Stimulated activated CD4-positive, alpha-beta T cell treated with anti-CD3 and anti-CD28 coated beads, Interleukin-1b, Interleukin-23, amount 100 ng/mL, for 48 hours (primary cell): Measurements from ENCODE around the gene CSF1.

Experiments
- DNase-seq: peaks from one replicate; pipeline ENCODE4 v3.0.0-alpha.2; 2020

CSF1 gene

DNA sequence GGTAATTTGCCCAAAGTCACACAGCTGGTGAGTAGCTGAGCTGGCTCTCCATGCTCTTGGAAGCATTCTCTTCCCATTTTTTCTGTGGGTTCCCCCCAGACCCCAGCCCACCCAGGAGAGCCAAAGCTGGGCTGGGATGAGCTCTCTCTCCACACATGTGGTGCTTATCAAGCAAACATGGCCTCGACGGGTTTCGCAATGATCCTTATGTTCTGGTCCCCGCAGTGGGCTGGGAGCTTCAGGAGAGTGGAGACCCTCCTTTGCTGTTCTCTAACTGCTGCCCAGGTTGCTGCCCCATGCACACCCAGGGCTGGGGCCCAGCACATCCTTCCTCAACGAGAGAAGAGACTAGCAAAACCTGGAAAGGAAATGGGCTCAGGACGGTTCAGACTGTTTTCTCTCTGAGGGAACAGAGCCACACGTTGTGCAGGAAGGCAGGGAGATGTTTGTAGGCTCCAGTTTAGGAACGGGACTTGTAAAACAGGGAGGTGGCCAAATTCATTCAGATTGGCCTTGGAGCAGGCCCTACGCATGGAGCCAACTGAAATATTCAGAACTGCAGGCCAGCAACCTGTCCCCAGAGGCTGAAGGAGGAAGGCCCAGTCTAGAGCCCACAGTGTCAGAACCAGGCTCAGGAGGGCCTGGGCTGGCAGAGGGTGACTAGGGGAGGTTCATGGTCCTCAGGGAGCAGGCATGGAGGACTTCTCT, 27.2 kb upstream of the CSF1 start:
- no peak for DNase-seq

- DNase-seq: no peak
These were observed 26.3 kb upstream of the CSF1 start for GRCh38 chr1:109884242-109884891.

GRCh38 chr1:109885589-109885988, 25.1 kb upstream of the CSF1 start:
- no peak for DNase-seq

DNA sequence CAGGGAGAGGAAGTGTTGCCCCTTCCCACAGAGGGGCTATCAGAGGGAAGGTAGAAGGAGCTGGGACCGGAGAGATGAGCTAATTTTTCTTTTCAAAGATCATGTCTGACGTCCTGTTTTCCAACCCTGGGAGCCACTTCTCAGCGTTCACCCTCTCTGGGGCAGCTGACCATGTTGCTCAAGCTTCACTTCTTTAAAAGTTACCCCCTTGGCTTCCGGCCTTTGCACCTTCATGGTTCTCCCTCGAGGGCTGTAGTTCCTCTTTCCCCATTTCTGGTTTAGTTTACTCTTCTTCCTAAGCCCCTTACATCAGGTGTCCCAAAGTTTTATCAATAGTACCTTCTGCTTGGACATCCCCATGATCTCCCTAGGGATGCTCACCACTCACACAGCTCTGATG, 23.8 kb upstream of the CSF1 start:
- DNase-seq: no peak

DNA sequence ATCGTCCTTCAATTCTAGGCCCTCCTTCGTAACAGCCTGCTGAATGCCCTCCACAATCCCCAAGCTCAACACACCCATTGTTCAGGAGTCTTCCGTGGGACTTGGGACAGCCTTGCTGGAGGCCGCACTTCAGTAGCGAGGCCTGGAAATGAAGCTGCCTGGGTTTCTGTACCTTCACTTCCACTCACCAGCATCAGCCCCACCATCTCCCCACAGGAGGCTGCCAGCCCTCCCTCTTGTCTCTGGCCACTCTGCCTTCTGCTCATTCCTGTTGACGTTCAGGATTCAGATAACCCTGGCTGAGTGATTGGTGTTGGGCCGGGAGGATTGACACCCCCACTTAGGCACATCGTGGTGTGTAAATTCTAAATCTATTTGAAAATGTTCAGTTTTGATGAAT, 23.4 kb upstream of the CSF1 start:
- DNase-seq: no peak

- no peak for DNase-seq
These were observed 22.8 kb upstream of the CSF1 start for GRCh38 chr1:109887884-109888283.

DNA sequence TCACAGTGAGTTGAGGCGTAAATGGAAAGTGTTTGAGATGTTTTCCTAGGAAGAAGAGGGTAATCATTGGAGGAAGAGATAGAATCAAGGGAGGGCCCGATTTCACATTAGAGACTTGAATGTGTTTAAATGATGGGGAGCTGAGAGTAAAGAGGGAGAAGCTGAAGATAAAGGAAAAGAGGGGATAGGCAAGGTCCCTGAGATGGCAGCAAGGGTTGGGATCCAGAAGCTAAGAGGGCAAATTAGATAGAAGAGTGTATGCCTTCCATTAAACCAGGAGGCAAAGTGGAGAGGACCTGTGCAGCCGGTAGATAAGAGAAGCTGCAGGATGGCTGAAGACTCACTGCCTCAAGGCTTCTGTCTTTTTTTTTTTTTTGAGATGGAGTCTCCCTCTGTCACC, 21.6 kb upstream of the CSF1 start:
- DNase-seq: no peak

DNA sequence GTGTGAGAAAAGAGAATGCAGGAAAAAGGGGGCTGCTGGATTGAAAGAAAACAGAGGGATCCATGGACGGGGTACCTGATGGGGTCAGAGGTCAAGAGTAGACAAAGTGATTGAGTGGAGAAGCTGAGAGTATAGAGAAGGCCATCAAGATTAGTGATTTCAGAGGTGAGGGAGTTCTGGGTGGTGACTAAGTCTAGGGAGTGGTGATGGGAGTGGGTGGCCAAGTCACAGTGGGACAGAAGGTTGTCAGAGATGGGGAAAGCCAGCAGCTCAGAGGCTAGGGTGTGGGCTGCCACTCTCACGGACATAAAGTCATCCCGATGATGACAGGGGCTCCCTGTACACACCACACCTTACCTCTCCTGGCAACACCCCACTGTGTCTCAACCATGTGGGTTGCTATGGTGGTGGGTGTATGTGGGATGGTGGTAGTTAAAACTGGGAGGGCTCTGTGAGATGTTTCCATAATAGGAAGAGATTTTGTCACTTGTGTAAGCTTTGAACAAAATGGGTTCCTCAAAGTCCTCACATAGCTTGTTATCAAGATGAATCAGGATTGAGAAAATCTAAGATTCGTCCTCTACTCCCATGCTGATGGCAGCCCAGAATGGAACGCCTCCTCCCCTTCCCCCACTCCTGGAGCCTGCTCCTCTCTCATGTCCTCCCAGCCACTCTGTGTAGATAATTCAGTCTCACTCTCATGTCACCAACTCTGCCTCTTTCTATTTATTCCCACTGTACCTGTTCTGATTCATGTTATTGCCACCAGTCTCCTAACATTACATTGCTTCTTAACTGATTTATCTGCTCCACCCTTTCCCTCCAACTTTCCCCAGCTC, 20.3 kb upstream of the CSF1 start:
- peak; percentile 81 for DNase-seq

DNA sequence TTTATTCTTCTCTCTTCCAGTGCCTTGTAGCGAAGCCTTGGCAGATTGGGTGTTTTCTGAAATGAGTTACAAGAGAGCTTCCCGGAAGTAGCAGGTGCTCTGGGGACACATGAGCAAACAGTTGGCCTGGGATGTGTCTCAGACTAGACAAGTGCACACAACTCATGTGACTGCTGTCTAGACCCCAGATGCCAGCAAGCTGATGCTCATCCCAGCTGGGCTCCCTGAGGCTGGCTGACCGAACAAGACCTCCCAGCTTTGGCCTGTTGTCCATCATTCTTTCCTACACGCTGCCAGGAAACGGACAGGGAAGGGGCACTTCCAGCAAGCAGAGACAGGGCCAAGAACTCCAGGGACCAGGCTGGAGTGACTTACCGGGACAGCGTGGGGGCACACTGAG, 18.7 kb upstream of the CSF1 start:
- DNase-seq: no peak

DNA sequence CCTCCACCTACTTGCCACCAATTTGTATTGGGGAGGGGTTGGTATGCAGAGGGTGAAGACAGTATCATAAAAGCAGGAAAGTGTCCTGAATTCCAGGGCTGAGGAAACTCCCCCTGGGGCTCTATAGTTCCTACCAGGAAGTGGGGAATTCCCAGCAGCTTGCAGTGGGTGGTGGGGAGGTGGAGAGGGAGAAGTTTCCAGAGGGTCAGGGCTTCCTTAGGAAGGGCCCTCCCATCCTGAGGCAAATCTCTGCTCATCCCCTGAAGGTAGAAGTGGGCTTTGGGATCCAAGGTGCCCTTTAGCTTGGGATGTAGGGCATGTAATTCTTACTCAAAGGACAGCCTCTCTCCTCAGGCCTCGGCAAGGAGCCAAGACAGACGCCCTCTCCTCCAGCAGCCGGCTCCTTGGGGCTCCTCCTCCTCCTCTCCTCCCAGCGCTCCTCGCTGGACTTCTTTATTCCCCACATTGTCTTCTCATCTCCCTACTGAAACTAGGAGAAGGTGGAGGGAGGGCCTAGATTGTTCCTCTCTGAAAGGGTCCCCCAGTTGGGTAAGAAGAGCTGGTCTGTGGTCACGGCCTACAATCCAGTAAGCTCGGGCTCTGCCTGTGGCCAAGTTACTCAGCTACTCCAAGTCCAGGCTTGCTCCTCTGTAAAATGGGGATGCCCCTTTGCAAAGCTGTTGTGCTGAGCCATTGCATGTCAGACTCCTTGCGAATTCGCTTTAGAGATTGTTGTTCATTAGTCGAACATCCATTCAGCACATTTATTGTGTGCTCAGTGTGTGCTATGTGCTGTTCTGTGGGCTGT, 17.9 kb upstream of the CSF1 start:
- no peak for DNase-seq

GRCh38 chr1:109893532-109894171, 17.0 kb upstream of the CSF1 start:
- no peak for DNase-seq

DNA sequence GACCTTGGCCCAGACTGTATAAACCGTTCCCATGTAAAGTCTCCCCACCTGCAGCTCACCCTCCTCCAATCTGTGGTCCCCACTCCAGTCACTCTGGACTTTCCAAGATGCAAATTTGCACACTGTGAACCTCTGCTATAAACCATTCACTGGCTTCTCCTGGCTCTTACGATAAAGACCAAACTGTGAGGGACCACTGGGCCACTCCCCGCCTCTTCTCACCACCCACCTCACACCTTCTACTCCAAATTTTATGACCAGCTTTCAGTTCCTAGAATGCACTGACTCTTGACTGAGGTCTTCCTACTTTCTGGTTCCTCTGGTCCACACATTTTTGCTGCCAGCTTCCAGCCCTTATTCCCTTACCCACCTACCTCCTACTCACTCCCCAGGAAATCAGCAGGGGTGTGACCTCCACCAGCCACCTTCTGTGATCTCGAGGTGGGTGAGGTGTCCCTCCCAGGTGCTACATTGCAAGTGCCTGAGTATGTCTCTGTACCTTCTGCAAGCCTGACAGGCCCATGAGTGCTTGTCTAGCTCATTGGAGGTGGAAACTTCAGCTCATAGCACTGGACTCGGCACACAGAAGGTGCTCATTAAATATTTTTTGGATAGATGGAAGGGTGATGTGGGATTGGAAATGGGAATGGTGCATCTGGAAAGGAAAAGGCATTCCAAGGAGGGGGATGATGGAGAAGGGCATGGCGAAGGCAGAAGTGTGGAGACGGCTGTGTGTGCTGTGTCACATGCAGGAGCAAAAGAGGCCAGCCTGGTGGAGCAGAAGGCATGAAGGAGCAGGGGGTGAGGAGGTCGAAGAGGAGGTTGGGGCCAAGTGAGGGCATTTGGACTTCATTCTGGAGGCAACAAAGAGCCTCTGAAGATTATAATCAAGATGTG, 15.6 kb upstream of the CSF1 start:
- no peak for DNase-seq

- DNase-seq: peak; percentile 10
These were observed 14.7 kb upstream of the CSF1 start for GRCh38 chr1:109895720-109896504.

DNA sequence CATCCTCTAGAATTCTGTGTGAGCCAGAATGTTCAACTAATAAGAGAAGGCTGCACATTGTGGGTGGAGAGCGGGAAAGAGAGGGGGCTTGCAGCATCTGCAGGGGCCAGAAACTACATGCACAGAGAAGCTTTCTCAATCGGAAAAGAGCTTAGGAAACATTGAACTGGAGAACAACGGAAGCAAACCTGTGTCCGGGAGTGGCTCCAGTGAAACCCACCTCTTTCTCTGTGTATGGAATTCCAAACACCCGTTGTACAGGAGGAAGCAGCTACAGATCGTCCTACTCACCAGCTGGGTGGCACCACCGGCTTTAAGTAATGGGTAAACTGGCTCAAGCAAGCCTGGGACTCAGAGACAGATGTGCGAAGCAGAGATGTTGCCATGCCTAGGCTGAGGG, 14.0 kb upstream of the CSF1 start:
- no peak for DNase-seq

GRCh38 chr1:109897259-109897955, 13.2 kb upstream of the CSF1 start:
- DNase-seq: no peak

DNA sequence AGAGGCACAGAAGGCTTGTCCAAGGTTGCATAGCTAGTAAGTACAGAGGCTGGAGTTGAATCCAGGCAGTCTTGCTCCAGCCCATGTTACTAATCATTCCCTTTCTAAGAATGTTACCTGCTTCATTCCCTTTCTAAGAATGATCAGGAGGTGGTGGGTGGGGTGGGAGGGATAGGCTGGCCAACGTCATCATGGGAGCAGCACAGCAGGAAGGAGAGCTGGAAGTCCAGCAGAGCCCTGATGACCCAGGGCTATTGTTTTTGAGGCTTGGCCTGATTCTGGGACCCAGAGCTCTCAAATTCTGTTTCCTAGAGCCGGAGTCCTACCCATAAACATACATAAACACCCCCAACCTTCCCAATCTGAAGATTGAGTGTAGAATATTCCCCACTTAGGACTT, 11.8 kb upstream of the CSF1 start:
- no peak for DNase-seq

- DNase-seq: no peak
These were observed 9.5 kb upstream of the CSF1 start for GRCh38 chr1:109901141-109901523.

- peak; percentile 56 for DNase-seq
These were observed 9.0 kb upstream of the CSF1 start for GRCh38 chr1:109901524-109902145.

- no peak for DNase-seq
These were observed 8.3 kb upstream of the CSF1 start for GRCh38 chr1:109902204-109902985.
